IPS-18a (cell line): ENCODE measurements around the gene CDC7.

Source experiments
- H3K27ac ChIP-seq: one replicate; pipeline ENCODE4 v1.5.1; 2013; ENCODE audit warnings: low read length
- H3K27me3 ChIP-seq: one replicate; pipeline ENCODE4 v1.6.1; 2013; ENCODE audit warnings: mild to moderate bottlenecking, low read length; ENCODE audit not compliant: control insufficient read depth, insufficient read depth
- H3K36me3 ChIP-seq: one replicate; pipeline ENCODE4 v1.6.1; 2013; ENCODE audit warnings: low read depth, low read length; ENCODE audit not compliant: control insufficient read depth
- H3K4me1 ChIP-seq: one replicate; pipeline ENCODE4 v1.6.1; 2013; ENCODE audit warnings: low read depth, low read length; ENCODE audit not compliant: control insufficient read depth
- H3K4me3 ChIP-seq: one replicate; pipeline ENCODE4 v1.5.1; 2013; ENCODE audit warnings: low read length
- H3K9ac ChIP-seq: one replicate; pipeline ENCODE4 v1.6.1; 2013; ENCODE audit warnings: mild to moderate bottlenecking, low read length, moderate library complexity
- H3K9me3 ChIP-seq: one replicate; pipeline ENCODE4 v1.6.1; 2013; ENCODE audit warnings: low read depth, low read length; ENCODE audit not compliant: control insufficient read depth

The CDC7 gene

DNA sequence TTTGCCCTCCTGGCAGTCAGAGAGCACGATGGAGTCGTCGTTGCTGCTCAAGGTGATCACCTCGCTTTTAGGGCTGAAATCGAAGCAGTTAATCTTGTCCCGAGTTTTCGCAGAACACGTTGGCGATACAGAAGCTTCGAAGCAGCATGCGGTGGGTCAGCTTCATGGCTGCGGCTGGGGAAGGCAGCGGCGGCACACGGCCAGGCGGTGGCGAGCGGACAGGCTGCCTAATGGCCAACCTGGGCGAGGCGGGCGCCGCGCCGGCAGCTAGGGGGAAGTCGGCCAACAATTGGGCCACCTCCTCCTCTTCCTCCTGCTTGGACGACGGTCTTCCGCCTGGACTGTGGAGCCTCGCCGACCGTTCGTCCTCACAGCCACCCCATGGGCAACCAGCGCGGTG is 34.8 kb downstream of the CDC7 start:
- no peaks in the 10 kb centered on the region for H3K27me3 ChIP-seq

DNA sequence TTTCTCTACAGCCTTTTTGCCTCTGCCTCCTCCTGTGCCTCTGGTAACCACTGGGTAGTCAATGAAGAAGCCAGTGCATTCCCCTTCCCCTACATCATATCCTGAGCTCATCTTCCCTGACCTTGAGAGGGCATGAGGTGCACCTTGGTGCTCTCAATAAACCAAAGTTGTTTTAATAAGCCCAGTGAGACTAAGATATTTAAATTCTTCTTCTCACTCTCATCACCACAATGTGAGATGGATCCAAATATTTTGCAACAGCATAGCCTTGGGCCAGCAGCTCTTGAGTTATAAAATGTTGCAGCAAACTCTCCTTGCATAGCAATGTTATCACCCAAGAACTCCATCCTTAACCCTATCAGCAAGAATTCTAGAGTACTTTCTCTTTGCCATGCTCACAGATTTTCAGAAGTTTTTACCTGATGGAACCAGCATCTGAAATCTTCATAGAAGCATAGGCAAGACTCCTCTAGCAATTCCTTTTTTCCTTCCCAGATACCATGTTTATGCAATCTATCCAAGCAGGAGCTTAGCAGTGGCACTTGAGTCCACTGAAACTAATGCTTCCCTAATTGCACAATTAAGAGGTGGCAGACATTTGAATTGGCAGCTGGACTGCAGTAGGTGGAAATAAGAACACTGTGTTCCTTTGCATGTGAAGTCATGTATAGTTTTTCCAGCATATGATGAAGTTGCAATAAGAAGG is 36.8 kb downstream of the CDC7 start:
- Histone ChIP-seq H3K9ac (no peak overlapping the region), H3K27me3 (no peaks in the 10 kb centered on the region), H3K4me3 (no peak overlapping the region), H3K4me1 (no peaks in the 10 kb centered on the region), H3K9me3 (no peaks in the 10 kb centered on the region), H3K36me3 (no peaks in the 10 kb centered on the region), H3K27ac (no peak overlapping the region)

More for the DNA sequence above, 34.8 kb downstream of the CDC7 start:
- H3K4me1 ChIP-seq, result no peaks in the 10 kb centered on the region
- H3K27ac ChIP-seq, result no peak overlapping the region
- H3K36me3 ChIP-seq, result no peaks in the 10 kb centered on the region
- no peaks in the 10 kb centered on the region for H3K9me3 ChIP-seq
- H3K4me3 ChIP-seq, result no peak overlapping the region
- no peak overlapping the region for H3K9ac ChIP-seq

DNA sequence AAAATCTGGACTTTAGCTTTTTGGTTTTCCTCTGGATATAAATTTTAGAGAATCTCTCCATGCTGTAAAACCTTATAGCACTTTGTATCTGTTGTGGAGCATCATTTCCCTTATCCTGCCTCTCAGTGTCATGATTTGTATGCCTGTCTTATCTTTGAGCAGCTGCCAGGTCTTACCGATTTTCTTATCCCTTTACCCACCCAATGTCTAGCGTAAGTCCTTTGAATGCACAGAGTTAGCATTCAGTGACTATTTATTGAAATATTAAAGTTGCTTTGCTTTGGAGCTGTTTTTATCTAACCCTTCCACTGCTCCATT is 37.3 kb downstream of the CDC7 start:
- no peak overlapping the region for H3K9ac ChIP-seq
- no peak overlapping the region for H3K27ac ChIP-seq
- H3K4me3 ChIP-seq, result no peak overlapping the region
- no peaks in the 10 kb centered on the region for H3K27me3 ChIP-seq
- H3K36me3 ChIP-seq, result no peaks in the 10 kb centered on the region
- H3K4me1 ChIP-seq, result no peaks in the 10 kb centered on the region
- H3K9me3 ChIP-seq, result no peaks in the 10 kb centered on the region

DNA sequence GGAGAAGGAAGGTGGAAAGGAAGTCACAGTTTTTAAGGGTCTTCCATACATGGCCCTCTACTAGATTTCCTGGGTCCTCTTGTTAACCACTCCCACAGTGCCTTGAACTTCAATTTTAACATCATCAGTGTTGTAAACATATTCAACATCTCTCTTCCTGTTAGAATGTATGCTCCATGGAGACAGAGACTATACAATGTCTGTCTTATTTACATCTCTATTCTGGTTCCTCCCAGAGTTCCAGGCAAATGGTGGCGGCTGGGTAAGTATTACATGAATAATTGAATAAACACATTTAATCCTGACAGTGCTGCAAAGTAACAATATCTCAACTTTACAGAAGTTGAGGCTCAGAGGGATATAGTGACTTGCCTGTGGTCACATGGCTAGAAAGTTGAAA is 40.3 kb downstream of the CDC7 start:
- Histone ChIP-seq H3K36me3 (no peaks in the 10 kb centered on the region), H3K9me3 (no peaks in the 10 kb centered on the region), H3K9ac (no peak overlapping the region), H3K27me3 (no peaks in the 10 kb centered on the region), H3K4me3 (no peak overlapping the region), H3K27ac (no peak overlapping the region), H3K4me1 (no peaks in the 10 kb centered on the region)

DNA sequence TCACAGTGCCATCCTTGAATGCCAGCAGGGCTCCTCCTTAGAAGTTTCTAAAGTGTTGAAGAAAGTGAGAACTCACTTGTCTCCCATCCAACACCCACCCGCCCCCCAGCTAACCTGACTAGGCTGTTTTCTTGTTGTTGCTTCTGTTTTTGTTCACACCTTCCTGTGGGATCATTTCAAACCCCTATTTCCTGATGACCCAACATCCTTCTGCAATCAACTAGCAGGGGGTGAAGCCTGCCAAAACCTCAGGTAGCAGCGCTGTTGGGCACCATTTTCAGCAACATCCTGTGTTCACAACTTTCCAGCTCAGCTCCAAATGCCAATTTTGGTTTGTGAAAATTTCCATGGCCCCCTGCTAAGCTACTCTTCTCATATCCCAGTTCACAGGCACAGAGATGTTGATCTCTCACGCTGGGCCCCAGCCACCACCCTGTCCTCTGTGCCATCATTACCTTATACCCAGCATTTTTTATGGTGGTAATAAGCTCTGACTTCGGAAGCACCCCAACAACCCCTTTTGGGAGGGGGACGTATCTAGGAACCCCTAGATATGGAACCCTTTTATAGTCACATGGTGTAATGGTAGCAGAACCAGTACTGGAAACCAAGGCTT is 41.4 kb downstream of the CDC7 start:
- Histone ChIP-seq H3K4me3 (no peak overlapping the region), H3K27ac (no peak overlapping the region), H3K4me1 (no peaks in the 10 kb centered on the region), H3K36me3 (no peaks in the 10 kb centered on the region), H3K9ac (no peak overlapping the region), H3K9me3 (no peaks in the 10 kb centered on the region), H3K27me3 (no peaks in the 10 kb centered on the region)

DNA sequence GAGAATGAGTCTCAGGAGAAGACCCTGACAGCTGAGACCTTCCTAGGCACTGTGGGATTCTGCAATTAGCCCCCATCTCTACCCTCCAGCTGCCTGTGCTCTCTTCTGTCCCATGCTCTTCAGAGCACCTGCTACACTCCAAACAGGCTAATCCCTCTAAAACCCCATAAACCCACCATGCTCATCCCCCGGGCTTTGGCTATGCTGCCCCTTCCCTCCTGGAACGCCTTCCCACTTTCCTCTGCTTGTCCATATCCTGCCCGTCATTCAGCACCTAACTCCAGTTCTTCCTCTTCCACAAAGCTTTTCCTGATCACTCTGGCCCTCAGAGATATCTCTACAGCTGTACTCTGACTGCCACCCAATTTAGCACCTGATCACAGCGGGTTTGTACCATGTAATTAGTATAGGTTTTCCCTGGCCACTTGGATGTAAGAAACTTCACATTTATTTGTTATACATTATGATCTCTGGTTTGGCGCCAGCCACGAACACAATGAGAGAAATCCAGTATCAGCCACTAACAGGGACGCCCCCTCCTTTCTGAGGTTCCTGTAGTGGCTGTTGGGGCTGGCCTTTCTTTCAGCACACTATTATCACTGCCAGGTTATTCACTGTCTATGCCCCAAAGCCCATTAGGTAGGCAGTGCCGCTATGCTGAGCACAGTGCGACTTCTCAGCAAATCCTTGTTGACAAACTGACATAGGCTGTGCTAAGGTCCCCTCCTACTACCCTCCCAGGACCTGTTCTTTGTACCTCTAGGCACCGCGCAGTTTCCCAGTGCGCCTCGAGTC is 45.1 kb downstream of the CDC7 start:
- Histone ChIP-seq H3K9ac (no peak overlapping the region), H3K27me3 (no peaks in the 10 kb centered on the region), H3K36me3 (no peaks in the 10 kb centered on the region), H3K9me3 (no peaks in the 10 kb centered on the region), H3K27ac (no peak overlapping the region), H3K4me3 (no peak overlapping the region), H3K4me1 (no peaks in the 10 kb centered on the region)

DNA sequence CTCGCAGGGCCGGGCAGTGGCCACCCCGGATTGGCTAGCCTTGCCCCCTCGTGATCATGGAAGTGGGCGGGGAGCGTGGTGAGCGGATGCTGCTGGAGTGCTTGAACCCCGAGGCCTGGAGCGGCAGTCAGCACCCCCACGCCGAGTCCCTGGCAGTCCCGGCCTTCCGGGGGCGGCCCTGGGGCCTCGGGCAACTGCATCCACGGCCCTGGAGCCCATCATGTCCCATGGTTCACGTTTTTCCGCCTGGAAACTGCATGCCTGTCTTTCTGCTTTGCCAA is 45.6 kb downstream of the CDC7 start:
- Histone ChIP-seq H3K27me3 (no peaks in the 10 kb centered on the region), H3K9me3 (no peaks in the 10 kb centered on the region), H3K27ac (no peak overlapping the region), H3K4me3 (no peak overlapping the region), H3K36me3 (no peaks in the 10 kb centered on the region), H3K4me1 (no peaks in the 10 kb centered on the region), H3K9ac (no peak overlapping the region)

DNA sequence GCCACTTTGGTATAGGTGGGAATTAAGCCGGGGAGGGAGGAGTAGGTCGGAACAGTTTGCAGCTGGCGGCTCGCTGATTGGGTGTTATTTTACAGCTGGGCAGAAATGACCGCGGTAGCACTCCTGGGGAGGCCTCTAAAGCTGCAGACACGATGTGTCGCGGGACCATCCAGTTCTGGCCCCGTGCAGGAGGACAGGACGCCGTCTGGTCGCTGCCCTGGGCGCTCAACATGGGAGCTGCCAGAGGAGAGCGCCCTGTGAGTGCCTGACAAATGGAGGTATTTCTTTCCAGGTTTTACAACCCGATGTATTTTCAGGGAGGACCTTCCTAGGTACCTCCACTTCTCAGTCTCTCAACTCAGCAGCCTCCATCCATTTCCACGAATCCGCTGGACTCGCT is 46.2 kb downstream of the CDC7 start:
- no peak overlapping the region for H3K27ac ChIP-seq
- H3K4me3 ChIP-seq, result no peak overlapping the region
- no peaks in the 10 kb centered on the region for H3K9me3 ChIP-seq
- H3K27me3 ChIP-seq, result no peaks in the 10 kb centered on the region
- H3K9ac ChIP-seq, result no peak overlapping the region
- no peaks in the 10 kb centered on the region for H3K36me3 ChIP-seq
- no peaks in the 10 kb centered on the region for H3K4me1 ChIP-seq

DNA sequence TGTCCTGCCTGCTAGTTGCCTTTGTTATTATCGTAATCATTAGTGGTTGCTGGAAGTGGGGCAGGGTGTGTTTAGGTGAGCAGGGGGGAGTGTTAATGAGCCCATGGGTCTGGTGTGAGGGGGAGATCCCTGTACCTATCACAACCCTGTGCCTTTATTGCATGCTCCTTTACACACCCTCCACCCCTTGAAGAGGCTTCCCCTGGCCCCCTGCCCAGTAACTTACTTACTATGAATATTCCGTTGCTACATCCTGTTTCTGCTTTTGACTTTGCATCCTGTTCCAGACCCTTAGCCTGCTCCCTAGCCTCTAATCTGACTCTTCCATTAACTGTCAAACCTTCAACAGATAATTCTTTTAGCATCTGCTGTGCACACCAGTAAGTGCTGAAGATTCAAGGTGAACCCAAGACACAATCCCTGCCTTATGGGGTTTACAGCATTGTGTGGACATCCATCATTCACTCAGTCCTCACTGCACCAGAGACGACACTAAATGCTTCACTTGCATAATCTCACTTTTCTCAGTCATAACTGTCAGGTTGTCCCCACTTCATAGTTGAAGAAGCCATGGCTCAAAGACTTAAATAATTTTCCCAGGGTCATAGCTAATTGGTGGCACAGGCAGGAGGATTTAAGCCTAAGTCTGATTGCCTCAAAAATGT is 47.9 kb downstream of the CDC7 start:
- Histone ChIP-seq H3K27me3 (no peaks in the 10 kb centered on the region), H3K4me1 (no peaks in the 10 kb centered on the region), H3K36me3 (no peaks in the 10 kb centered on the region), H3K4me3 (no peak overlapping the region), H3K27ac (no peak overlapping the region), H3K9me3 (no peaks in the 10 kb centered on the region), H3K9ac (no peak overlapping the region)

DNA sequence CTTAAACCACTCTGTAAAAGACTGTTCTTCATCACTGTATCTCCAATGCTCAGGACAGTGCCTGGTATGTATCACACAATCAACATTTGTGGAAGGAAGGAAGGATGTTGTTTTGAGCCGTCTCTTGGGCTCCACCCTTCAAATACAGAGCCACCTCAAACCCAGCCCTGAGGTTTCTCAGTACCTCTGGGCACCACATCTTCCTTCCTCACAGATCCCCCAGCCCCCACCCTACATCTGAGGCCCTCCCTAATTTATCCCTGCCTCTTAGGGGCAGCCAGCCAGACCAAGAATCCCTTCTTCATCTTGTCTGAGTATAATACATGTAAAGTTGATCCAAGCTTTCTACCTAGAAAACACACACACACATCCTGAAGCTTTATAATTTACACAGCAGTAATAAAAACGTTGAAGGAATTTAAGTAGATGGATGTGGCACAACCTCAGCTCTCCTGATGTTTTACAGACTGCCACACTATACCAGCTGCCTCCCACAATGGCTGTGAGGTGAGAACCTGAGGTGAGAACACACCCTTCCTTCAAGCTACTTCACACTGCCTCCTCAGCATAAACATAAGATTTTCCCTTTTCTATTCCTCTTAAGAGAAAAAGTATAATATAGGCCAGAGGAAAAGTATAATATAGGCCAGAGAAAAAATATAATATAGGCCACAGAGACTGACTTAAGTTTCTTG is 48.5 kb downstream of the CDC7 start:
- Histone ChIP-seq H3K4me1 (no peaks in the 10 kb centered on the region), H3K27ac (no peak overlapping the region), H3K9me3 (no peaks in the 10 kb centered on the region), H3K36me3 (no peaks in the 10 kb centered on the region), H3K4me3 (no peak overlapping the region), H3K9ac (no peak overlapping the region), H3K27me3 (no peaks in the 10 kb centered on the region)

DNA sequence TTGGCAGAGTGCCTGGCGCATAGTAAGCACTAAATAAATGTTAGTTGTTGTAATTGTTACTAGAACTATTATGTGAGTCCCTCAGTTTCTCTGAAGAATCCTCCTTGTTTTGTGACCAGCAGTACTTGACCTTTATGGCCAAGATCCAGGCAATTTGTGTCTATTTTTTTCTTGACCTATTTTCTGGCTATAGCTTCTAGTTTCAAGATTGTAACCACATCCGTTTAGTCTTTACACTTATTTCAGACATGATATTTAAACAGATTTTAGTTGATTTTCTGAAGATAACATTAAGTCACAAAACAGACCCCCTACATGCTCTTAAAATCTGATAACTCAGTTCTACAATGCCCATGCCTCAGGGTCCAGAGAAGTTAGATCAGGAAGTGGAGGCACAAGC is 50.3 kb downstream of the CDC7 start:
- Histone ChIP-seq H3K9me3 (no peaks in the 10 kb centered on the region), H3K9ac (no peak overlapping the region), H3K36me3 (no peaks in the 10 kb centered on the region), H3K27ac (no peak overlapping the region), H3K4me1 (no peaks in the 10 kb centered on the region), H3K4me3 (no peak overlapping the region), H3K27me3 (no peaks in the 10 kb centered on the region)
